Uterus (tissue), 4 donors: ENCODE data around the gene CATSPER3. TPM values are rescaled to one million over a fixed set of nuclear protein-coding genes. Genes with fewer than 3 reads are reported as not detected.

Source experiments
- DNase-seq, 2 donors: peaks; one replicate each; pipeline ENCODE4 v3.0.0-alpha.2; 2019 to 2020
- H3K27ac ChIP-seq, 2 donors: fragments of 200-600 bp; sonication (generic); 1 replicate in 1 of 2; 2 replicates in 1 of 2; pipeline ENCODE4 v1.5.1; 2016 to 2018
- H3K27me3 ChIP-seq, 2 donors: fragments of 200-600 bp; sonication (generic); one replicate each; pipeline ENCODE4 v1.5.1; 2018 to 2019; ENCODE audit warnings: control low read depth in 1 of 2
- H3K36me3 ChIP-seq, 2 donors: fragments of 200-600 bp; sonication (generic); one replicate each; pipeline ENCODE4 v1.5.1; 2019; ENCODE audit warnings: control low read depth in 1 of 2
- H3K4me1 ChIP-seq, 2 donors: fragments of 200-600 bp; sonication (generic); one replicate each; pipeline ENCODE4 v1.5.1; 2018 to 2019; ENCODE audit warnings: control low read depth in 1 of 2
- H3K4me3 ChIP-seq, 2 donors: fragments of 200-600 bp; sonication (generic); 1 replicate in 1 of 2; 2 replicates in 1 of 2; pipeline ENCODE4 v1.5.1; 2018 to 2019; ENCODE audit warnings: mild to moderate bottlenecking in 1 of 2
- H3K9me3 ChIP-seq, 2 donors: fragments of 200-600 bp; sonication (generic); one replicate each; pipeline ENCODE4 v1.5.1; 2019; ENCODE audit warnings: control low read depth in 1 of 2
- CTCF ChIP-seq, 4 experiments: fragments of 200-600 bp in 2 of 4; fragments of 450-650 bp in 2 of 4; sonication (generic) in 2 of 4; IDR thresholded peaks; one replicate each; pipeline ENCODE4 v1.5.1; 2016 to 2019; ENCODE audit warnings: antibody characterized with exemption in 4 of 4, mild to moderate bottlenecking in 2 of 4, moderate library complexity in 1 of 4
- POLR2A ChIP-seq, 2 donors: fragments of 450-650 bp; IDR thresholded peaks; one replicate each; pipeline ENCODE4 v1.6.1; 2016; ENCODE audit warnings: antibody characterized with exemption in 2 of 2, mild to moderate bottlenecking in 1 of 2, moderate library complexity in 1 of 2
- intact Hi-C: fragments of 100-400 bp; cut with DNase I; formaldehyde crosslinking; loops from one replicate; pipeline ENCODE4 v1.15.1; 2023; ENCODE audit warnings: low total_unique reads
- total RNA-seq, 4 donors: library from RNA; depleted of rRNA in 3 of 4; stranded (reverse); fragments of >200 nt in 3 of 4; gene quantifications; one replicate each; pipeline versions ENCODE4 v1.1.0 to v1.2.4, GENCODE V29; 2014 to 2023
- donor health status: DM: yes; HTN: yes; CAD: no.

CATSPER3 gene
- total RNA-seq, 4 donors from 2014 or later = 0.48 to 2.7 TPM; not detected in 2

- intact Hi-C loops = no loop called here
- H3K9me3 ChIP-seq = no peaks in the 10 kb centered on the region
- H3K36me3 ChIP-seq = no peaks in the 10 kb centered on the region
- no peak for DNase-seq
- no peak overlapping the region for H3K4me3 ChIP-seq
- no peak for TF ChIP-seq POLR2A (IDR thresholded peaks at IDR 0.05)
- TF ChIP-seq CTCF (IDR thresholded peaks at IDR 0.05) = no peak
- no peaks in the 10 kb centered on the region for H3K27me3 ChIP-seq
- H3K4me1 ChIP-seq = no peaks in the 10 kb centered on the region
- no peak overlapping the region for H3K27ac ChIP-seq
These were observed 37.4 kb downstream of the CATSPER3 start for GRCh38 chr5:135005076-135005475.

- H3K27me3 ChIP-seq = no peaks in the 10 kb centered on the region
- H3K9me3 ChIP-seq = no peaks in the 10 kb centered on the region
- H3K27ac ChIP-seq = no peak overlapping the region
- DNase-seq = no peak
- TF ChIP-seq POLR2A (IDR thresholded peaks at IDR 0.05) = no peak
- no peak for TF ChIP-seq CTCF (IDR thresholded peaks at IDR 0.05)
- H3K4me3 ChIP-seq = no peak overlapping the region
- no peaks in the 10 kb centered on the region for H3K36me3 ChIP-seq
- H3K4me1 ChIP-seq = no peaks in the 10 kb centered on the region
- intact Hi-C loops = no loop called here
These were observed 39.6 kb downstream of the CATSPER3 start for GRCh38 chr5:135007305-135007704.

GRCh38 chr5:135007749-135008363 is 40.1 kb downstream of the CATSPER3 start:
- intact Hi-C loops = no loop called here
- Histone ChIP-seq H3K27ac (no peak overlapping the region), H3K27me3 (no peaks in the 10 kb centered on the region), H3K4me1 (no peaks in the 10 kb centered on the region), H3K36me3 (no peaks in the 10 kb centered on the region), H3K9me3 (no peaks in the 10 kb centered on the region), H3K4me3 (no peak overlapping the region)
- DNase-seq = no peak
- TF ChIP-seq POLR2A (IDR thresholded peaks at IDR 0.05) = no peak
- TF ChIP-seq CTCF (IDR thresholded peaks at IDR 0.05) = no peak

- intact Hi-C loops = no loop called here
- Histone ChIP-seq H3K4me3 (no peak overlapping the region), H3K4me1 (no peaks in the 10 kb centered on the region), H3K27me3 (no peaks in the 10 kb centered on the region), H3K36me3 (no peaks in the 10 kb centered on the region), H3K27ac (no peak overlapping the region), H3K9me3 (no peaks in the 10 kb centered on the region)
- no peak for TF ChIP-seq CTCF (IDR thresholded peaks at IDR 0.05)
- no peak for TF ChIP-seq POLR2A (IDR thresholded peaks at IDR 0.05)
- DNase-seq = no peak
These were observed 40.8 kb downstream of the CATSPER3 start for GRCh38 chr5:135008556-135008955.

GRCh38 chr5:135008981-135009735 is 41.5 kb downstream of the CATSPER3 start:
- H3K9me3 ChIP-seq = no peaks in the 10 kb centered on the region
- H3K27me3 ChIP-seq = no peaks in the 10 kb centered on the region
- intact Hi-C loops = no loop called here
- no peaks in the 10 kb centered on the region for H3K4me1 ChIP-seq
- no peaks in the 10 kb centered on the region for H3K36me3 ChIP-seq
- H3K27ac ChIP-seq = no peak overlapping the region
- TF ChIP-seq CTCF (IDR thresholded peaks at IDR 0.05) = no peak
- no peak for TF ChIP-seq POLR2A (IDR thresholded peaks at IDR 0.05)
- H3K4me3 ChIP-seq = no peak overlapping the region
- DNase-seq = no peak
